ENCODE results near the gene GADL1.

Gene GADL1

GRCh38 chr3:30826531-30826942, 67.9 kb downstream of the GADL1 start:
- no peaks in the 10 kb centered on the region for H3K4me1 ChIP-seq (ENCODE audit: insufficient read depth, low read length)
- no peak overlapping the region for H3K4me3 ChIP-seq (ENCODE audit: low read length)
- no peaks in the 10 kb centered on the region for H3K9me3 ChIP-seq (ENCODE audit: low read length)
- no peak overlapping the region for H2AFZ ChIP-seq (ENCODE audit: low read depth, low read length)
- H3K36me3 ChIP-seq (ENCODE audit: insufficient read depth, low read length), result no peaks in the 10 kb centered on the region
- no peaks in the 10 kb centered on the region for H3K27me3 ChIP-seq (ENCODE audit: insufficient read depth, low read length)

- Histone ChIP-seq H3K4me3 (ENCODE audit: low read length) (no peak overlapping the region), H3K9me3 (ENCODE audit: low read length) (no peaks in the 10 kb centered on the region), H3K4me1 (ENCODE audit: insufficient read depth, low read length) (no peaks in the 10 kb centered on the region), H2AFZ (ENCODE audit: low read depth, low read length) (no peak overlapping the region), H3K27me3 (ENCODE audit: insufficient read depth, low read length) (no peaks in the 10 kb centered on the region), H3K36me3 (ENCODE audit: insufficient read depth, low read length) (no peaks in the 10 kb centered on the region)
These were observed 75.2 kb downstream of the GADL1 start for GRCh38 chr3:30819067-30819798.

GRCh38 chr3:30813734-30814133, 80.7 kb downstream of the GADL1 start:
- Histone ChIP-seq H3K9me3 (ENCODE audit: low read length) (no peaks in the 10 kb centered on the region), H3K4me1 (ENCODE audit: insufficient read depth, low read length) (peaks cover 3% of the 10 kb centered on the region), H3K4me3 (ENCODE audit: low read length) (no peak overlapping the region), H3K27me3 (ENCODE audit: insufficient read depth, low read length) (no peaks in the 10 kb centered on the region), H3K36me3 (ENCODE audit: insufficient read depth, low read length) (no peaks in the 10 kb centered on the region), H2AFZ (ENCODE audit: low read depth, low read length) (no peak overlapping the region)

- Histone ChIP-seq H2AFZ (ENCODE audit: low read depth, low read length) (no peak overlapping the region), H3K9me3 (ENCODE audit: low read length) (no peaks in the 10 kb centered on the region), H3K4me3 (ENCODE audit: low read length) (no peak overlapping the region), H3K27me3 (ENCODE audit: insufficient read depth, low read length) (no peaks in the 10 kb centered on the region), H3K36me3 (ENCODE audit: insufficient read depth, low read length) (no peaks in the 10 kb centered on the region), H3K4me1 (ENCODE audit: insufficient read depth, low read length) (peaks cover 3% of the 10 kb centered on the region)
These were observed 83.2 kb downstream of the GADL1 start for GRCh38 chr3:30811151-30811795.

GRCh38 chr3:30810625-30811024, 83.8 kb downstream of the GADL1 start:
- Histone ChIP-seq H3K36me3 (ENCODE audit: insufficient read depth, low read length) (no peaks in the 10 kb centered on the region), H3K27me3 (ENCODE audit: insufficient read depth, low read length) (no peaks in the 10 kb centered on the region), H3K4me3 (ENCODE audit: low read length) (no peak overlapping the region)

GRCh38 chr3:30805695-30806094, 88.8 kb downstream of the GADL1 start:
- peaks cover 5% of the 10 kb centered on the region for H3K27me3 ChIP-seq (ENCODE audit: insufficient read depth, low read length)
- no peak overlapping the region for H3K4me3 ChIP-seq (ENCODE audit: low read length)
- no peak overlapping the region for H2AFZ ChIP-seq (ENCODE audit: low read depth, low read length)
- no peaks in the 10 kb centered on the region for H3K4me1 ChIP-seq (ENCODE audit: insufficient read depth, low read length)
- no peaks in the 10 kb centered on the region for H3K36me3 ChIP-seq (ENCODE audit: insufficient read depth, low read length)
- no peaks in the 10 kb centered on the region for H3K9me3 ChIP-seq (ENCODE audit: low read length)

More at GRCh38 chr3:30810625-30811024, 83.8 kb downstream of the GADL1 start:
- Histone ChIP-seq H3K9me3 (ENCODE audit: low read length) (no peaks in the 10 kb centered on the region), H3K4me1 (ENCODE audit: insufficient read depth, low read length) (peaks cover 3% of the 10 kb centered on the region), H2AFZ (ENCODE audit: low read depth, low read length) (no peak overlapping the region)

- no peaks in the 10 kb centered on the region for H3K4me1 ChIP-seq (ENCODE audit: insufficient read depth, low read length)
- no peak overlapping the region for H2AFZ ChIP-seq (ENCODE audit: low read depth, low read length)
- H3K4me3 ChIP-seq (ENCODE audit: low read length), result no peak overlapping the region
- no peaks in the 10 kb centered on the region for H3K9me3 ChIP-seq (ENCODE audit: low read length)
- peaks cover 5% of the 10 kb centered on the region for H3K27me3 ChIP-seq (ENCODE audit: insufficient read depth, low read length)
- H3K36me3 ChIP-seq (ENCODE audit: insufficient read depth, low read length), result no peaks in the 10 kb centered on the region
These were observed 89.5 kb downstream of the GADL1 start for GRCh38 chr3:30804984-30805383.

- no peak overlapping the region for H2AFZ ChIP-seq (ENCODE audit: low read depth, low read length)
- H3K9me3 ChIP-seq (ENCODE audit: low read length), result no peaks in the 10 kb centered on the region
- no peak overlapping the region for H3K4me3 ChIP-seq (ENCODE audit: low read length)
- H3K4me1 ChIP-seq (ENCODE audit: insufficient read depth, low read length), result no peaks in the 10 kb centered on the region
- H3K27me3 ChIP-seq (ENCODE audit: insufficient read depth, low read length), result no peaks in the 10 kb centered on the region
- H3K36me3 ChIP-seq (ENCODE audit: insufficient read depth, low read length), result no peaks in the 10 kb centered on the region
These were observed 99.3 kb downstream of the GADL1 start for GRCh38 chr3:30795176-30795575.

- Histone ChIP-seq H3K27me3 (ENCODE audit: insufficient read depth, low read length) (no peaks in the 10 kb centered on the region), H3K9me3 (ENCODE audit: low read length) (no peaks in the 10 kb centered on the region), H3K4me1 (ENCODE audit: insufficient read depth, low read length) (no peaks in the 10 kb centered on the region), H2AFZ (ENCODE audit: low read depth, low read length) (no peak overlapping the region), H3K4me3 (ENCODE audit: low read length) (no peak overlapping the region), H3K36me3 (ENCODE audit: insufficient read depth, low read length) (no peaks in the 10 kb centered on the region)
These were observed 100.7 kb downstream of the GADL1 start for GRCh38 chr3:30793740-30794139.

- peaks cover 4% of the 10 kb centered on the region for H3K4me1 ChIP-seq (ENCODE audit: insufficient read depth, low read length)
- H2AFZ ChIP-seq (ENCODE audit: low read depth, low read length), result no peak overlapping the region
- H3K36me3 ChIP-seq (ENCODE audit: insufficient read depth, low read length), result no peaks in the 10 kb centered on the region
- H3K9me3 ChIP-seq (ENCODE audit: low read length), result no peaks in the 10 kb centered on the region
- H3K27me3 ChIP-seq (ENCODE audit: insufficient read depth, low read length), result peaks cover 2% of the 10 kb centered on the region
- no peak overlapping the region for H3K4me3 ChIP-seq (ENCODE audit: low read length)
These were observed 104.3 kb downstream of the GADL1 start for GRCh38 chr3:30790150-30790549.

GRCh38 chr3:30786365-30786764, 108.1 kb downstream of the GADL1 start:
- Histone ChIP-seq H3K36me3 (ENCODE audit: insufficient read depth, low read length) (no peaks in the 10 kb centered on the region), H3K27me3 (ENCODE audit: insufficient read depth, low read length) (peaks cover 2% of the 10 kb centered on the region), H3K9me3 (ENCODE audit: low read length) (no peaks in the 10 kb centered on the region), H3K4me1 (ENCODE audit: insufficient read depth, low read length) (peaks cover 4% of the 10 kb centered on the region), H2AFZ (ENCODE audit: low read depth, low read length) (no peak overlapping the region), H3K4me3 (ENCODE audit: low read length) (no peak overlapping the region)

- Histone ChIP-seq H3K27me3 (ENCODE audit: insufficient read depth, low read length) (no peaks in the 10 kb centered on the region), H3K4me1 (ENCODE audit: insufficient read depth, low read length) (no peaks in the 10 kb centered on the region), H3K4me3 (ENCODE audit: low read length) (no peak overlapping the region), H2AFZ (ENCODE audit: low read depth, low read length) (no peak overlapping the region), H3K9me3 (ENCODE audit: low read length) (no peaks in the 10 kb centered on the region), H3K36me3 (ENCODE audit: insufficient read depth, low read length) (no peaks in the 10 kb centered on the region)
These were observed 114.7 kb downstream of the GADL1 start for GRCh38 chr3:30779686-30780287.

GRCh38 chr3:30778933-30779332, 115.5 kb downstream of the GADL1 start:
- no peak overlapping the region for H2AFZ ChIP-seq (ENCODE audit: low read depth, low read length)
- no peaks in the 10 kb centered on the region for H3K4me1 ChIP-seq (ENCODE audit: insufficient read depth, low read length)
- no peaks in the 10 kb centered on the region for H3K36me3 ChIP-seq (ENCODE audit: insufficient read depth, low read length)
- H3K9me3 ChIP-seq (ENCODE audit: low read length), result no peaks in the 10 kb centered on the region
- no peak overlapping the region for H3K4me3 ChIP-seq (ENCODE audit: low read length)
- H3K27me3 ChIP-seq (ENCODE audit: insufficient read depth, low read length), result no peaks in the 10 kb centered on the region
